HG03103 (cell line): ENCODE data around the gene AP2B1.

Experiments used
- ATAC-seq: cut with Tn5 transposase; IDR thresholded peaks from one replicate; pipeline ENCODE4 v1.9.1; 2021; ENCODE audit warnings: low read depth; ENCODE audit not compliant: unreplicated experiment

Gene AP2B1

GRCh38 chr17:35765086-35765710 is 178.1 kb downstream of the AP2B1 start:
- no peak for ATAC-seq

- no peak for ATAC-seq
Observed at GRCh38 chr17:35765756-35766488, 178.8 kb downstream of the AP2B1 start.

GRCh38 chr17:35766489-35766877 is 179.4 kb downstream of the AP2B1 start:
- no peak for ATAC-seq

GRCh38 chr17:35766903-35767510 is 179.9 kb downstream of the AP2B1 start:
- ATAC-seq = no peak

GRCh38 chr17:35768797-35769196 is 181.7 kb downstream of the AP2B1 start:
- ATAC-seq = no peak

- ATAC-seq = no peak
Observed at GRCh38 chr17:35769895-35770486, 182.9 kb downstream of the AP2B1 start.

GRCh38 chr17:35773129-35773528 is 186.0 kb downstream of the AP2B1 start:
- ATAC-seq = no peak

- ATAC-seq = no peak
Observed at GRCh38 chr17:35773679-35774425, 186.7 kb downstream of the AP2B1 start.

GRCh38 chr17:35774499-35774898 is 187.4 kb downstream of the AP2B1 start:
- ATAC-seq = no peak

- no peak for ATAC-seq
Observed at GRCh38 chr17:35775039-35775438, 187.9 kb downstream of the AP2B1 start.

- ATAC-seq = no peak
Observed at GRCh38 chr17:35775583-35775982, 188.5 kb downstream of the AP2B1 start.
